Smooth muscle cell of bladder (primary cell): ENCODE measurements around the gene XCR1. TPM values are rescaled to one million over a fixed set of nuclear protein-coding genes. Genes with fewer than 3 reads are reported as not detected.

Source experiments
- total RNA-seq: library from RNA; depleted of rRNA; stranded (reverse); fragments of >200 nt; gene quantifications from 2 replicates; pipeline ENCODE4 v1.2.3, GENCODE V29; 2014

XCR1 gene, protein sequence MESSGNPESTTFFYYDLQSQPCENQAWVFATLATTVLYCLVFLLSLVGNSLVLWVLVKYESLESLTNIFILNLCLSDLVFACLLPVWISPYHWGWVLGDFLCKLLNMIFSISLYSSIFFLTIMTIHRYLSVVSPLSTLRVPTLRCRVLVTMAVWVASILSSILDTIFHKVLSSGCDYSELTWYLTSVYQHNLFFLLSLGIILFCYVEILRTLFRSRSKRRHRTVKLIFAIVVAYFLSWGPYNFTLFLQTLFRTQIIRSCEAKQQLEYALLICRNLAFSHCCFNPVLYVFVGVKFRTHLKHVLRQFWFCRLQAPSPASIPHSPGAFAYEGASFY
- total RNA-seq: under 0.01 TPM in 2 replicates

DNA sequence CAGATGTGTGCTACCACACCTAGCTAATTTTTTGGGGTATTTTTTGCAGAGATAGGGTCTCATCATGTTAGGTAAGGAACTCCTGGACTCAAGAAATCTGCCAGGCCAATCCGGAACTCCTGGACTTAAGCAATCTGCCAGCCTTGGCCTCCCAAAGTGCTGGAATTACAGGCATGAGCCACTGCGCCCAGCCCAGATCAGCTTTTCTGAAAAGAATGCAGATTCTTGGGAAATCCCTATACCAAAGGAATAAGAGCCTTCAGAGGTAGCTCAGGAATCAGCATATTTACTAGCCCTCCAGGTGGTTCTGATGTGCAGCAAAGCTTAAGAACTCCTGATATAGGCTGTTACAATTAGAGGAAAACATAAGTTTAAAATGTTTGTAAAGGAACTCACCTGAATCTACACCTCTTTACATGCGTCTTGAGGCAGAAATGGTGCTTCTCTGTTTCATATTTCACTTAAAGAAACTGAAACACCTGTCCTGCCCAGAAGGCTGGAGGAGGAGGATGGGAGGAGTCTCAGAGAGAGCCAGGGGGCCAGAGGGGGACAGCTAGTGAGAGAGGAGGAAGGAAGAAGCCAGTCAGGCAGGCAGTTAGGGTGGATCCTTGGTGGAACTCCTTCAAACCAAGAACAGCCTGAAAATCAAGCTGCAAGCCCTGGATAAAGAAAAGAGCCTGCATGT is at the start of gene XCR1:
Gene XCR1 (minus strand): TSS at position 463 of the 685 bp plus-strand sequence. CDS start 5,536 bp downstream, outside the sequence.

DNA sequence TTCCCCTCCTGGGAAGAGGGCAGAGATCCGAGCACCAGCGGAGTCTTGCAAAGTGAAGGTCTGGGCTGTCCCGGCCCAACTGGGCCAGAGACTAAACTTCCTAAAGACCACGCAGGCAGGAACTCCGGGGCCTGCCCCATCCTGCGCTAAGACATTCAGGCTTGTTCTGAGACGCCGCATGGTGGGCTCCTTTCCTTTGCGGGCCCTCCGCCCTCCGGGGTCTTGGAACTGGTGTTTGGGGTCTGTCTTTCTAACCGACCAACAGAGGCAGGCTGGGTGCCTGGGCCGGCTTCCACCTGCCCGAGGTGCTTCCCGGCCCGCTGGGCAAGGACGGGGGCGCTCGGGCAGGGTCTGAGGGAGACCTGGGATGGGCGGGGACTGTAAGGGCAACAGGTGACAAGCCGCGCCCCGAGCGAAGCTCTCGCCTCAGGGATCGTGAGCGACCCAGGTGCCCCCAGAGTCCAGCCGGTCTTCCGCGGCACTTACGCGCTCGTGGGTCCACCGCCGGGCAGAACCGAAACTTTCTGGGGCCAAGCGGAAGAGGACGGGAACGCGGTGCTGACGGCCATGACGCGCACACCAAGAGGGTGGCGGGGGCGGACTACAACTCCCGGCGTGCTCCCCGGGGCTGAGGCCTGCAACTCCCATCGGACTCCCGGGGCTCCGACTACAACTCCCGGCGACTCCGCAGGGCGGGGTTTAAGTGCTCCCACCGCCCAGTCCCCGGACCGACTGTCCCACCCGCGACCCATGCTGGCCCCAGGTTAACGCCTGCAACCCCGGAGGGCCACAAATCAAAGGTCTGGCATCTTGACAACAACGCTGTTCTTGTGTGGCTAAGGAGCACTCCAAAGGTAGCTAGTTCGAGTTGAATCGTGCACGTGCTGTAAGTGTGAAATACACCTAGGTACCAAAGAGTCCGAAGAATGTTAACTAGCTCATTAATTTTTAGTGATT is 31.8 kb downstream of the XCR1 start, which contains the start of gene FYCO1:
Gene FYCO1 (minus strand): TSS at position 589 of the 957 bp plus-strand sequence. CDS start 10,914 bp downstream, outside the sequence.

Other genes starting within 250 kb of the XCR1 start
- not detected in 2 replicates for gene SLC6A20, start 230.9 kb downstream of the XCR1 start, total RNA-seq
- 15.4 and 17.0 TPM in 2 replicates for gene LZTFL1, start 185.4 kb downstream of the XCR1 start, total RNA-seq
- not detected in 2 replicates for gene CCR9, start 140.9 kb downstream of the XCR1 start, total RNA-seq
- 0.09 and 0.28 TPM in 2 replicates for gene CXCR6, start 84.0 kb downstream of the XCR1 start, total RNA-seq
- 47.5 and 57.2 TPM in 2 replicates for gene FYCO1, start 31.7 kb downstream of the XCR1 start, total RNA-seq
- 0.57 and 1.3 TPM in 2 replicates for gene CCR1, start 180.8 kb upstream of the XCR1 start, total RNA-seq
- gene CCR3, start 215.0 kb upstream of the XCR1 start, total RNA-seq: 0.09 TPM in 1 of 2 replicates, not detected in the other